Stomach (tissue), 9 donors: ENCODE results near the gene KIZ. TPM values are rescaled to one million over a fixed set of nuclear protein-coding genes. Genes with fewer than 3 reads are reported as not detected.

Experiments used
- DNase-seq, 2 donors: peaks; one replicate each; pipeline versions ENCODE4 v3.0.0 to v3.0.0-alpha.2; 2013 to 2019
- H3K27ac ChIP-seq, 5 donors: fragments of 200-600 bp in 4 of 5; sonication (generic) in 4 of 5; one replicate each; pipeline ENCODE4 v1.5.1; 2013 to 2019; ENCODE audit warnings: mild to moderate bottlenecking in 1 of 5, moderate library complexity in 1 of 5
- H3K27me3 ChIP-seq, 3 donors: fragments of 200-600 bp; sonication (generic); one replicate each; pipeline ENCODE4 v1.5.1; 2017 to 2019; ENCODE audit warnings: mixed run types in 1 of 3
- H3K36me3 ChIP-seq, 4 donors: fragments of 200-600 bp; sonication (generic); 1 replicate in 3 of 4; 2 replicates in 1 of 4; pipeline ENCODE4 v1.5.1; 2016 to 2019
- H3K4me1 ChIP-seq, 4 donors: fragments of 200-600 bp; sonication (generic); one replicate each; pipeline ENCODE4 v1.5.1; 2016 to 2019
- H3K4me3 ChIP-seq, 4 donors: fragments of 200-600 bp; sonication (generic) in 3 of 4; one replicate each; pipeline ENCODE4 v1.5.1; 2016 to 2019; ENCODE audit warnings: mild to moderate bottlenecking in 1 of 4
- H3K9me3 ChIP-seq, 4 donors: fragments of 200-600 bp; sonication (generic); one replicate each; pipeline ENCODE4 v1.5.1; 2016 to 2019
- CTCF ChIP-seq, 7 experiments: fragments of 450-650 bp in 4 of 7; fragments of 200-600 bp in 3 of 7; sonication (generic) in 3 of 7; IDR thresholded peaks; one replicate each; pipeline ENCODE4 v1.5.1; 2016 to 2019; ENCODE audit warnings: antibody characterized with exemption in 7 of 7, control low read depth in 2 of 7, mild to moderate bottlenecking in 1 of 7
- EP300 ChIP-seq: sonication (generic); formaldehyde crosslinking; IDR thresholded peaks from one replicate; pipeline ENCODE4 v1.6.1; 2017; ENCODE audit warnings: antibody characterized with exemption
- POLR2A ChIP-seq, 4 donors: fragments of 450-650 bp; IDR thresholded peaks; one replicate each; pipeline ENCODE4 v1.6.1; 2016; ENCODE audit warnings: antibody characterized with exemption in 4 of 4, control low read depth in 2 of 4, mild to moderate bottlenecking in 1 of 4, moderate library complexity in 1 of 4
- POLR2AphosphoS5 ChIP-seq, 3 donors: sonication (generic); formaldehyde crosslinking; IDR thresholded peaks; one replicate each; pipeline ENCODE4 v1.6.1; 2016; ENCODE audit warnings: antibody characterized with exemption in 3 of 3
- WGBS, 5 donors: extraction: QIAGEN DNeasy Blood & Tissue Kit in 3 of 5; methylation state at CpG; one replicate each; pipeline versions ENCODE4 v1.1.5 to v1.1.7; 2013 to 2018; 5-methylcytosine and 5-hydroxymethylcytosine counted together
- intact Hi-C: fragments of 100-400 bp; cut with DNase I; formaldehyde crosslinking; loops from one replicate; pipeline ENCODE4 v1.15.1; 2023; ENCODE audit warnings: low total_unique reads
- polyA plus RNA-seq, 3 donors: library from polyadenylated mRNA; stranded (reverse); fragments of 200-250 nt; gene quantifications; one replicate each; pipeline ENCODE4 v1.2.3, GENCODE V29; 2013
- total RNA-seq, 5 donors: library from RNA; depleted of rRNA; stranded (reverse); fragments of >200 nt; gene quantifications; one replicate each; pipeline versions ENCODE4 v1.1.0 to v1.2.3, GENCODE V29; 2014 to 2016
- donor health status: healthy with polysubstance abuse.
- donor health status: Bipolar disorder and iron deficiency.
- donor health status: healthy.

Gene KIZ
- total and polyA plus RNA-seq, 8 donors, result 11.7 to 38.2 (median 15.1) TPM

- Histone ChIP-seq H3K9me3 (no peaks in the 10 kb centered on the region), H3K27me3 (no peaks in the 10 kb centered on the region), H3K36me3 (peaks cover 0 to 46% (median 35%) of the 10 kb centered on the region in 4 donors), H3K27ac (no peak overlapping the region), H3K4me3 (no peak overlapping the region), H3K4me1 (no peaks in the 10 kb centered on the region)
- no peak for DNase-seq
- TF ChIP-seq POLR2A (IDR thresholded peaks at IDR 0.05) (no peak), CTCF (IDR thresholded peaks at IDR 0.05) (no peak)
- 74 to 98% (median 92%) methylated on average over 1 of the region's 1 CpG for WGBS, 5 donors
- intact Hi-C loops, result no loop called here
Observed at GRCh38 chr20:21214431-21214830, 88.5 kb downstream of the KIZ start.

- Histone ChIP-seq H3K9me3 (no peaks in the 10 kb centered on the region), H3K27me3 (no peaks in the 10 kb centered on the region), H3K4me3 (no peak overlapping the region), H3K36me3 (peaks cover 0 to 40% (median 19%) of the 10 kb centered on the region in 4 donors), H3K27ac (no peak overlapping the region), H3K4me1 (no peaks in the 10 kb centered on the region)
- TF ChIP-seq POLR2AphosphoS5 (IDR thresholded peaks at IDR 0.05), result no peak
- TF ChIP-seq EP300, result no peak
- TF ChIP-seq CTCF (IDR thresholded peaks at IDR 0.05), result no peak
- TF ChIP-seq POLR2A (IDR thresholded peaks at IDR 0.05), result no peak
- WGBS, 5 donors, result 73 to 83% (median 78%) methylated on average over 3 of the region's 3 CpGs
- DNase-seq, result no peak
- intact Hi-C loops, result no loop called here
Observed at GRCh38 chr20:21219686-21220085, 93.8 kb downstream of the KIZ start.

- no peak for TF ChIP-seq POLR2AphosphoS5 (IDR thresholded peaks at IDR 0.05)
- TF ChIP-seq CTCF (IDR thresholded peaks at IDR 0.05), result no peak
- no peak for TF ChIP-seq POLR2A (IDR thresholded peaks at IDR 0.05)
- no peak for TF ChIP-seq EP300
- intact Hi-C loops, result no loop called here
- Histone ChIP-seq H3K27ac (no peak overlapping the region), H3K4me3 (no peak overlapping the region), H3K36me3 (peaks cover 4 to 45% (median 18%) of the 10 kb centered on the region in 4 donors), H3K9me3 (no peaks in the 10 kb centered on the region), H3K27me3 (no peaks in the 10 kb centered on the region), H3K4me1 (no peaks in the 10 kb centered on the region)
- no peak for DNase-seq
- 79 to 88% (median 84%) methylated on average over 4 of the region's 4 CpGs for WGBS, 5 donors
Observed at GRCh38 chr20:21224217-21224616, 98.3 kb downstream of the KIZ start.

GRCh38 chr20:21225215-21225947, 99.5 kb downstream of the KIZ start:
- Histone ChIP-seq H3K4me1 (no peaks in the 10 kb centered on the region), H3K9me3 (no peaks in the 10 kb centered on the region), H3K27ac (no peak overlapping the region), H3K27me3 (no peaks in the 10 kb centered on the region), H3K36me3 (peaks cover 6 to 56% (median 30%) of the 10 kb centered on the region in 4 donors), H3K4me3 (no peak overlapping the region)
- TF ChIP-seq POLR2A (IDR thresholded peaks at IDR 0.05) (no peak), POLR2AphosphoS5 (IDR thresholded peaks at IDR 0.05) (no peak), CTCF (IDR thresholded peaks at IDR 0.05) (no peak), EP300 (no peak)
- intact Hi-C loops, result no loop called here
- 66 to 79% (median 71%) methylated on average over 6 of the region's 6 CpGs for WGBS, 5 donors
- no peak for DNase-seq
